IMR-90 (cell line): ENCODE results near the gene ASAP2. TPM values are rescaled to one million over a fixed set of nuclear protein-coding genes. Genes with fewer than 3 reads are reported as not detected.
A peak's percentile ranks its signal among the peaks of the same experiment; 100 is the strongest.

Experiments
- ATAC-seq: fragments of 200-7000 bp; cut with Tn5 transposase; 2 replicates; pipeline ENCODE4 v1.9.1; 2020; ENCODE audit warnings: low read depth, mild to moderate bottlenecking, moderate library complexity
- BruUV-seq: library from RNA; stranded (reverse); fragments of 400-500 nt; replicated peaks from 2 replicates; lab custom pipeline; 2021; lab: Mats Ljungman, UMichigan
- CTCF ChIA-PET: fragments of 300-600 bp; formaldehyde crosslinking; extraction: SDS; loops from one replicate; lab custom pipeline; 2021; ENCODE audit warnings: antibody characterized with exemption; lab: Yijun Ruan, JAX
- POLR2A ChIA-PET: fragments of 300-600 bp; sonication (Branson Sonifier 250); formaldehyde crosslinking; loops from one replicate; lab custom pipeline; 2022; ENCODE audit warnings: antibody characterized with exemption; ENCODE audit not compliant: unreplicated experiment; lab: Charles Lee
- DNase-seq: peaks from one replicate; pipeline ENCODE4 v3.0.0; 2013
- H2AFZ ChIP-seq: replicated peaks from 2 replicates; pipeline ENCODE3; 2013; ENCODE audit warnings: low read length, mild to moderate bottlenecking; ENCODE audit not compliant: poor library complexity
- H2AK5ac ChIP-seq: 2 replicates; pipeline ENCODE4 v1.6.1; 2013; ENCODE audit warnings: low read depth, low read length, inconsistent platforms
- H2AK9ac ChIP-seq: replicated peaks from 2 replicates; pipeline ENCODE3; 2013; ENCODE audit warnings: mild to moderate bottlenecking, low read depth, low read length, moderate library complexity; ENCODE audit not compliant: poor library complexity
- H2BK120ac ChIP-seq: 2 replicates; pipeline ENCODE4 v1.6.1; 2013; ENCODE audit warnings: low read depth, low read length, inconsistent platforms
- H2BK15ac ChIP-seq: 3 replicates; pipeline ENCODE4 v1.6.1; 2013; ENCODE audit warnings: low read depth, low read length, inconsistent platforms
- H2BK20ac ChIP-seq: 2 replicates; pipeline ENCODE4 v1.6.1; 2013; ENCODE audit warnings: low read depth, mild to moderate bottlenecking, inconsistent platforms, low read length, moderate library complexity
- H2BK5ac ChIP-seq: 2 replicates; pipeline ENCODE4 v1.6.1; 2013; ENCODE audit warnings: mild to moderate bottlenecking, low read depth, low read length, inconsistent platforms; ENCODE audit not compliant: poor library complexity, severe bottlenecking
- H3K14ac ChIP-seq: replicated peaks from 2 replicates; pipeline ENCODE4 v1.6.1; 2013; ENCODE audit warnings: low read depth, low read length, inconsistent platforms
- H3K18ac ChIP-seq: 2 replicates; pipeline ENCODE4 v1.6.1; 2013; ENCODE audit warnings: low read depth, low read length, control low read depth
- H3K23ac ChIP-seq: 2 replicates; pipeline ENCODE4 v1.6.1; 2013; ENCODE audit warnings: low read depth, low read length, inconsistent platforms
- H3K27ac ChIP-seq: 2 replicates; pipeline ENCODE4 v1.5.1; 2013; ENCODE audit warnings: mild to moderate bottlenecking, control low read depth, low read length; ENCODE audit not compliant: insufficient read depth
- H3K27me3 ChIP-seq: 2 replicates; pipeline ENCODE4 v1.6.1; 2013; ENCODE audit warnings: low read length; ENCODE audit not compliant: control insufficient read depth, insufficient read depth
- H3K36me3 ChIP-seq: 2 replicates; pipeline ENCODE4 v1.6.1; 2013; ENCODE audit warnings: low read length, mixed read lengths; ENCODE audit not compliant: control insufficient read depth, insufficient read depth
- H3K4ac ChIP-seq: 2 replicates; pipeline ENCODE4 v1.6.1; 2013; ENCODE audit warnings: low read depth, low read length, inconsistent platforms
- H3K4me1 ChIP-seq: 2 replicates; pipeline ENCODE4 v1.6.1; 2013; ENCODE audit warnings: low read length, mixed read lengths; ENCODE audit not compliant: control insufficient read depth, insufficient read depth
- H3K4me2 ChIP-seq: 2 replicates; pipeline ENCODE4 v1.6.1; 2013; ENCODE audit warnings: low read depth, mild to moderate bottlenecking, control low read depth, low read length, moderate library complexity
- H3K4me3 ChIP-seq: 2 replicates; pipeline ENCODE4 v1.5.1; 2013; ENCODE audit warnings: low read depth, mild to moderate bottlenecking, control low read depth, low read length, moderate library complexity; ENCODE audit not compliant: insufficient read depth
- H3K56ac ChIP-seq: 2 replicates; pipeline ENCODE4 v1.6.1; 2013; ENCODE audit warnings: low read length, inconsistent platforms; ENCODE audit not compliant: insufficient read depth; ENCODE audit errors: extremely low read depth
- H3K79me1 ChIP-seq, 2 experiments: 2 replicates each; pipeline ENCODE4 v1.6.1; 2013; ENCODE audit warnings: low read length in 2 of 2, inconsistent platforms in 1 of 2, low read depth in 1 of 2
- H3K9ac ChIP-seq: 2 replicates; pipeline ENCODE4 v1.6.1; 2013; ENCODE audit warnings: low read depth, low read length, control low read depth
- H3K9me1 ChIP-seq: 2 replicates; pipeline ENCODE4 v1.6.1; 2013; ENCODE audit warnings: low read length, inconsistent platforms; ENCODE audit not compliant: insufficient read depth
- H3K9me3 ChIP-seq: 2 replicates; pipeline ENCODE4 v1.6.1; 2013; ENCODE audit warnings: low read length; ENCODE audit not compliant: control insufficient read depth, insufficient read depth
- H4K20me1 ChIP-seq: 2 replicates; pipeline ENCODE4 v1.6.1; 2013; ENCODE audit warnings: low read length, inconsistent platforms; ENCODE audit not compliant: insufficient read depth
- H4K5ac ChIP-seq: 2 replicates; pipeline ENCODE4 v1.6.1; 2013; ENCODE audit warnings: mild to moderate bottlenecking, low read depth, low read length, control low read depth
- H4K8ac ChIP-seq, 2 experiments: 2 replicates each; pipeline ENCODE4 v1.6.1; 2013; ENCODE audit warnings: low read depth in 2 of 2, low read length in 2 of 2, control low read depth in 1 of 2, inconsistent platforms in 1 of 2
- H4K91ac ChIP-seq: 2 replicates; pipeline ENCODE4 v1.6.1; 2013; ENCODE audit warnings: low read depth, low read length, inconsistent platforms; ENCODE audit not compliant: insufficient read depth
- BHLHE40 ChIP-seq: fragments of 150-350 bp; IDR thresholded peaks from 2 replicates; pipeline ENCODE4 v1.6.1; 2016; ENCODE audit warnings: mild to moderate bottlenecking, low read depth, low read length
- CEBPB ChIP-seq: IDR thresholded peaks from 2 replicates; pipeline ENCODE4 v1.6.1; 2012; ENCODE audit warnings: low read depth, low read length, improper control_type of control experiment
- CHD1 ChIP-seq: IDR thresholded peaks from 2 replicates; pipeline ENCODE4 v1.6.1; 2012; ENCODE audit warnings: low read depth, low read length, improper control_type of control experiment
- ELK1 ChIP-seq: fragments of 150-350 bp; IDR thresholded peaks from 2 replicates; pipeline ENCODE4 v1.6.1; 2016; ENCODE audit warnings: low read depth, mild to moderate bottlenecking, low read length, moderate library complexity, borderline replicate concordance
- MAFK ChIP-seq: IDR thresholded peaks from 2 replicates; pipeline ENCODE4 v1.6.1; 2012; ENCODE audit warnings: low read depth, low read length, improper control_type of control experiment
- MAZ ChIP-seq: IDR thresholded peaks from 2 replicates; pipeline ENCODE4 v1.6.1; 2012; ENCODE audit warnings: low read depth, mild to moderate bottlenecking, low read length, improper control_type of control experiment, moderate library complexity, borderline replicate concordance
- MXI1 ChIP-seq: IDR thresholded peaks from 2 replicates; pipeline ENCODE4 v1.6.1; 2012; ENCODE audit warnings: low read depth, mild to moderate bottlenecking, low read length, moderate library complexity, borderline replicate concordance
- RAD21 ChIP-seq: IDR thresholded peaks from 2 replicates; pipeline ENCODE4 v1.6.1; 2012; ENCODE audit warnings: low read length, improper control_type of control experiment
- WGBS, 2 experiments: methylation state at CpG; one replicate each; pipeline versions ENCODE4 v1.1.5 to v1.1.7; 2013; ENCODE audit warnings: missing lambda C conversion rate in 2 of 2; ENCODE audit not compliant: insufficient read length in 1 of 2; ENCODE audit errors: extremely low coverage in 2 of 2; 5-methylcytosine and 5-hydroxymethylcytosine counted together
- dilution Hi-C: fragments of 300-500 bp; cut with HindIII; formaldehyde crosslinking; loops from one replicate; pipeline ENCODE4 v1.14.3; 2018; ENCODE audit warnings: low sequenced_read_pairs; ENCODE audit not compliant: unreplicated experiment
- in situ Hi-C: fragments of 300-500 bp; cut with MboI; formaldehyde crosslinking; loops from 3 replicates; pipeline ENCODE4 v1.14.3; 2019; ENCODE audit warnings: low sequenced_read_pairs, inconsistent platforms, mixed read lengths
- intact Hi-C: fragments of 100-400 bp; cut with micrococcal nuclease; formaldehyde crosslinking; loops from 2 replicates; pipeline ENCODE4 v1.10.0; 2022
- polyA plus RNA-seq, 3 experiments: library from polyadenylated mRNA; depleted of rRNA; stranded (reverse); fragments of >200 nt; gene quantifications; 2 replicates each; pipeline ENCODE4 v1.2.3, GENCODE V29; 2012; ENCODE audit warnings: low replicate concordance in 1 of 3
- total RNA-seq: library from RNA; depleted of rRNA; stranded (reverse); fragments of >200 nt; gene quantifications from 2 replicates; pipeline ENCODE4 v1.2.3, GENCODE V29; 2012

Gene ASAP2
- total and polyA plus RNA-seq, 2 of the 4 experiments (the other 2 are of a cell fraction) = 19.7 to 28.1 TPM

GRCh38 chr2:9167718-9168657, 38.6 kb upstream of the ASAP2 start:
- Histone ChIP-seq H3K36me3 (no peaks in the 10 kb centered on the region), H3K27me3 (no peaks in the 10 kb centered on the region), H3K4me3 (no peak overlapping the region), H3K4me2 (no peak overlapping the region), H3K4ac (peak overlapping the region; percentile 13; the same call in 1 of the 2 replicates), H2BK120ac (no peak overlapping the region), H3K27ac (no peak overlapping the region), H3K4me1 (peaks cover 23% of the 10 kb centered on the region), H2AK5ac (no peak overlapping the region; the same call in 1 of the 2 replicates), H3K9me1 (peaks cover 16% of the 10 kb centered on the region), H2AFZ (peak overlapping the region; percentile 34), H3K23ac (peak overlapping the region; percentile 25; the same call in 1 of the 2 replicates), H3K14ac (no peak overlapping the region; the same call in 1 of the 2 replicates), H4K91ac (no peak overlapping the region), H3K9me3 (no peaks in the 10 kb centered on the region), H3K79me1 (0 out of 4 replicates have a peak, but pooled peaks cover 0 to 3% of the 10 kb centered on the region in 2 experiments), H4K5ac (no peak overlapping the region), H3K18ac (no peak overlapping the region), H4K8ac (no peak overlapping the region), H2BK15ac (no peak overlapping the region; the same call in 2 of the 3 replicates), H2BK5ac (no peak overlapping the region), H2AK9ac (no peak overlapping the region), H2BK20ac (peak overlapping the region; percentile 39; the same call in 1 of the 2 replicates), H3K56ac (no peak overlapping the region), H3K9ac (no peak overlapping the region), H4K20me1 (no peaks in the 10 kb centered on the region)
- no peak for ATAC-seq
- dilution Hi-C loops = no loop called here
- POLR2A ChIA-PET = no interaction called here
- CTCF ChIA-PET = no interaction called here
- intact Hi-C loops = no loop called here
- 69% methylated on average over 9 of the region's 13 CpGs; no CpG with 5 or more reads in 1 of the 2 experiments for WGBS, 2 experiments
- TF ChIP-seq MAFK (no peak), MXI1 (no peak), ELK1 (no peak), CEBPB (no peak), BHLHE40 (no peak), CHD1 (no peak), RAD21 (no peak), MAZ (no peak)
- in situ Hi-C loops = no loop called here
- BruUV-seq = no TSS peak
- no peak for DNase-seq
